Psoas muscle (tissue), 8 donors: ENCODE measurements around the gene SLCO4A1. TPM values are rescaled to one million over a fixed set of nuclear protein-coding genes. Genes with fewer than 3 reads are reported as not detected.

Source experiments
- ATAC-seq, 4 donors: fragments of 200-7000 bp; cut with Tn5 transposase; one replicate each; pipeline ENCODE4 v1.9.1; 2020; ENCODE audit warnings: moderate library complexity in 3 of 4, mild to moderate bottlenecking in 2 of 4
- DNase-seq, 2 donors: peaks; one replicate each; pipeline ENCODE4 v3.0.0-alpha.2; 2020
- H3K27ac ChIP-seq: fragments of 200-600 bp; one replicate; pipeline ENCODE4 v1.8.0; 2022
- H3K27me3 ChIP-seq, 3 donors: fragments of 200-600 bp in 1 of 3; one replicate each; pipeline versions ENCODE4 v1.6.1 to v1.8.0; 2013 to 2022; ENCODE audit warnings: low read length in 2 of 3, mild to moderate bottlenecking in 2 of 3, moderate library complexity in 1 of 3; ENCODE audit not compliant: insufficient read depth in 3 of 3
- H3K36me3 ChIP-seq, 2 donors: fragments of 200-600 bp in 1 of 2; one replicate each; pipeline versions ENCODE4 v1.6.1 to v1.8.0; 2013 to 2022; ENCODE audit warnings: low read depth in 1 of 2, mild to moderate bottlenecking in 1 of 2, moderate library complexity in 1 of 2; ENCODE audit not compliant: insufficient read depth in 1 of 2
- H3K4me1 ChIP-seq: fragments of 200-600 bp; one replicate; pipeline ENCODE4 v1.8.0; 2022
- H3K4me3 ChIP-seq: fragments of 200-600 bp; one replicate; pipeline ENCODE4 v1.8.0; 2022; ENCODE audit warnings: mild to moderate bottlenecking
- H3K9me3 ChIP-seq: fragments of 200-600 bp; one replicate; pipeline ENCODE4 v1.8.0; 2022
- WGBS, 3 donors: extraction: QIAGEN DNeasy Blood & Tissue Kit; methylation state at CpG; one replicate each; pipeline versions ENCODE4 v1.1.6 to v1.1.7; 2013; 5-methylcytosine and 5-hydroxymethylcytosine counted together
- intact Hi-C, 2 donors: fragments of 100-400 bp; cut with DNase I; formaldehyde crosslinking; loops; one replicate each; pipeline versions ENCODE4 v1.11.0 to v1.14.2; 2022
- polyA plus RNA-seq, 3 donors: library from polyadenylated mRNA; stranded (reverse); fragments of 200-250 nt; gene quantifications; one replicate each; pipeline ENCODE4 v1.2.3, GENCODE V29; 2013
- total RNA-seq, 4 donors: library from RNA; stranded (reverse); fragmentation: NEBNext Ultra II Directional in 2 of 4; extraction: Animal tissue kit (Norgen Biotek cat#: 25700) in 2 of 4; gene quantifications; one replicate each; pipeline versions ENCODE4 v1.2.1 to v1.2.4, GENCODE V29; 2021 to 2023
- TF ChIP-seq, protein P1 (sequence below): fragments of 200-600 bp; IDR thresholded peaks from one replicate; pipeline ENCODE4 v1.8.0; 2022; ENCODE audit warnings: antibody characterized with exemption
- donor health status: healthy with polysubstance abuse.
- donor health status: DM: no; HTN: no; CAD: no; lungs with moderate emphysema.
- donor health status: Bipolar disorder and iron deficiency.
- donor health status: healthy.
- donor health status: DM: yes; HTN: yes; CAD: no.
- donor health status: DM: no; HTN: no; CAD: no.
- donor health status: DM: no; HTN: no; CAD: no.
- donor health status: DM: yes; HTN: yes; CAD: no.

The SLCO4A1 gene
- total and polyA plus RNA-seq, 7 donors = 5.3 to 38.5 (median 9.8) TPM

DNA sequence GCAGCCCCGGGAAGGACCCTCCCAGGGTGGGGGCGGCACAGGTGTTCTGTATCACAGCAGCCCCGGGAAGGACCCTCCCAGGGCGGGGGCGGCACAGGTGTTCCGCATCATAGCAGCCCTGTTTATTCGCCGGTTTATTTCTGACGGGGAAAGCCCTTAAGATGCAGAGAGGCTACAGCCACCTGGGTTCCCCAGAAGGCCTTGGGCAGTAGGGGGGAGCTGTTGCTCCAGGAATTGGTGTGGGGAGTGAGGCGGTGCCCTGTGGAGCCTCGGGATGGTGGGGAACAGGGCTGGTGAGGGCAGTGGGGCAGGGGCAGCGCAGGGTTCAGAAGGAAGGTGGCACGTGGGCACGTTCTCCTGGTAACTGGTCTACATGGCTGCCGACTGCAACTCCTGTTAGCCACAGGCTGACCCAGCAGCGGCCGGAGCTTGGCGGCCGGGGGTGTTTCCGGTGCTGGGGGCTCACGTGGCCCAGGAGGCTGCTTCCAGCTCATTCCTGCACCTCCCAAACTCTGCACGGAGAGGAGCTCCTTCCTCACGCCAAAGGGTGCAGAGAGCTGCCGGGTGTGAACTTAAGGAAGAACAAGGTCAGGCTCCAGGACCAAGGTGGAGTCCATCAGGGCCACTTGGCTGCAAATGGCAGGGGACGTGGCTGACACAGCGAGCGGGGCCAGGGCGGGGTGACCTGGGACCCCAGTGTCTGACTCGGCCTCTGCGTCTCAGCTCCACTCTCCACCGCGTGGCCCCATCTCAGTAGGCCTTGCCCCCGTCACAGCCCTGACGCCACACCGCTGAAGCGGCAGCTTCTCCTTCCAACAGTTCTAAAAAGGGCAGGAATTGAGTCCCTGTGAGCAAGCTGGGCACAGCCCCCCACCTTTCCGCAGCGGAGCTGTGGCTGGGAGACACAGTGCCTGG lies 13.2 kb downstream of the SLCO4A1 start:
- ATAC-seq (no peak), DNase-seq (no peak)
- intact Hi-C loops = no loop called here
- Histone ChIP-seq H3K4me1 (peaks cover 15% of the 10 kb centered on the region), H3K4me3 (no peak overlapping the region), H3K27ac (no peak overlapping the region), H3K9me3 (no peaks in the 10 kb centered on the region), H3K36me3 (no peaks in the 10 kb centered on the region), H3K27me3 (no peaks in the 10 kb centered on the region)
- WGBS, 3 donors = 85 to 89% (median 86%) methylated on average over 33 to 37 of the region's 38 CpGs
- TF ChIP-seq, protein P1, sequence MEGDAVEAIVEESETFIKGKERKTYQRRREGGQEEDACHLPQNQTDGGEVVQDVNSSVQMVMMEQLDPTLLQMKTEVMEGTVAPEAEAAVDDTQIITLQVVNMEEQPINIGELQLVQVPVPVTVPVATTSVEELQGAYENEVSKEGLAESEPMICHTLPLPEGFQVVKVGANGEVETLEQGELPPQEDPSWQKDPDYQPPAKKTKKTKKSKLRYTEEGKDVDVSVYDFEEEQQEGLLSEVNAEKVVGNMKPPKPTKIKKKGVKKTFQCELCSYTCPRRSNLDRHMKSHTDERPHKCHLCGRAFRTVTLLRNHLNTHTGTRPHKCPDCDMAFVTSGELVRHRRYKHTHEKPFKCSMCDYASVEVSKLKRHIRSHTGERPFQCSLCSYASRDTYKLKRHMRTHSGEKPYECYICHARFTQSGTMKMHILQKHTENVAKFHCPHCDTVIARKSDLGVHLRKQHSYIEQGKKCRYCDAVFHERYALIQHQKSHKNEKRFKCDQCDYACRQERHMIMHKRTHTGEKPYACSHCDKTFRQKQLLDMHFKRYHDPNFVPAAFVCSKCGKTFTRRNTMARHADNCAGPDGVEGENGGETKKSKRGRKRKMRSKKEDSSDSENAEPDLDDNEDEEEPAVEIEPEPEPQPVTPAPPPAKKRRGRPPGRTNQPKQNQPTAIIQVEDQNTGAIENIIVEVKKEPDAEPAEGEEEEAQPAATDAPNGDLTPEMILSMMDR = no peak

DNA sequence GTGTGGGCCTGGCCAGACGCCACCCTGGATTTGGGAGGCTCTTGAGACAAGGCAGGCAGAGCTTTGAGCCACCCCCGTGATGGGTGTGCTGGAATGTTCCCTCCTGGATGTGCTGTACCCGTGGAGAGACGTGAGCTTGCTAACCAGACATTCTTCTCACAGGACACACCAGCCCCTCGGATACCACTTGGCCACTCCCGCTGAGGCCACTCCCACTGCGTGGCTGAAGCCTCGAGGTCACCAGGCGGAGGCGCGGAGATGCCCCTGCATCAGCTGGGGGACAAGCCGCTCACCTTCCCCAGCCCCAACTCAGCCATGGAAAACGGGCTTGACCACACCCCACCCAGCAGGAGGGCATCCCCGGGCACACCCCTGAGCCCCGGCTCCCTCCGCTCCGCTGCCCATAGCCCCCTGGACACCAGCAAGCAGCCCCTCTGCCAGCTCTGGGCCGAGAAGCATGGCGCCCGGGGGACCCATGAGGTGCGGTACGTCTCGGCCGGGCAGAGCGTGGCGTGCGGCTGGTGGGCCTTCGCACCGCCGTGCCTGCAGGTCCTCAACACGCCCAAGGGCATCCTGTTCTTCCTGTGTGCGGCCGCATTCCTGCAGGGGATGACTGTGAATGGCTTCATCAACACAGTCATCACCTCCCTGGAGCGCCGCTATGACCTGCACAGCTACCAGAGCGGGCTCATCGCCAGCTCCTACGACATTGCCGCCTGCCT lies 14.1 kb downstream of the SLCO4A1 start:
- ATAC-seq (no peak), DNase-seq (no peak)
- WGBS, 3 donors = 87 to 91% (median 87%) methylated on average over 39 of the region's 39 CpGs
- Histone ChIP-seq H3K4me1 (peaks cover 13% of the 10 kb centered on the region), H3K27ac (no peak overlapping the region), H3K36me3 (no peaks in the 10 kb centered on the region), H3K4me3 (no peak overlapping the region), H3K9me3 (no peaks in the 10 kb centered on the region), H3K27me3 (no peaks in the 10 kb centered on the region)
- TF ChIP-seq, protein P1 = no peak
- intact Hi-C loops = no loop called here

DNA sequence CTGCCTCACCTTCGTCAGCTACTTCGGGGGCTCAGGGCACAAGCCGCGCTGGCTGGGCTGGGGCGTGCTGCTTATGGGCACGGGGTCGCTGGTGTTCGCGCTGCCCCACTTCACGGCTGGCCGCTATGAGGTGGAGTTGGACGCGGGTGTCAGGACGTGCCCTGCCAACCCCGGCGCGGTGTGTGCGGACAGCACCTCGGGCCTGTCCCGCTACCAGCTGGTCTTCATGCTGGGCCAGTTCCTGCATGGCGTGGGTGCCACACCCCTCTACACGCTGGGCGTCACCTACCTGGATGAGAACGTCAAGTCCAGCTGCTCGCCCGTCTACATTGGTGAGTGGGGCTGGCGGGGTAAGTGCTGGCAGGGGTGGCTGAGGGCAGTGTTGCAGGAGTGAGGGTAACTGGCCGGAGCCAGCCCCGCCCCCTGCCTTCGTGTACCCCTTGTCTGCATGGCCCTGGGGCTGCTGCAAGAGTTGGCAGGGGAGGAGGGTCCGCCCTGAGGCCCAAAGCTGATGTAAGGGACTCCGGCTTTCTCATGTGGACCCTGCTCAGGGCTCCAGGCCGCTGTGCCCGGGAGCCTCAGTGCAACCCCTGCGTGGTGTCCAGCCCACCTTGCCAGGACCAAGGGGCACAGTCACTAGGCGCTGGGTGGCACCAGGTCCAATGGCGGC lies 14.8 kb downstream of the SLCO4A1 start:
- intact Hi-C loops = no loop called here
- Histone ChIP-seq H3K4me3 (no peak overlapping the region), H3K27ac (no peak overlapping the region), H3K9me3 (no peaks in the 10 kb centered on the region), H3K27me3 (no peaks in the 10 kb centered on the region), H3K4me1 (peaks cover 9% of the 10 kb centered on the region), H3K36me3 (no peaks in the 10 kb centered on the region)
- TF ChIP-seq, protein P1 = no peak
- no peak for DNase-seq
- WGBS, 3 donors = 95 to 96% (median 95%) methylated on average over 37 of the region's 37 CpGs
- no peak for ATAC-seq

DNA sequence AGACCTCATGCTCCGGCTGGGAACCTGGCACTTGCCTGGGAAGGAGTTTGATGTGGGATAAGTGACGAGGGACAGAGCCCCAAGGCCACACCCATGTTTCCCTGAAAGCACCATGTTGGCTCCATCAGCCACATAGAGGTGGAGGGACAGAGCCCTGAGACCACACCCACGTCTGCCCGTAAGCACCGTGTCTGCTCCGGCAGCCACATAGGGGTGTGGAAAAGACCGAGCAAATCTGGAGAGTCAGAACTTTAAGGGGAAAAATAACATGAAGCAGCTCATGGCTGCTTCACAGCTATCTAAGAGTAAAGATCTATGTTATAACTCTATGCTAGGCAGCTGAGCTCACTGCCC lies 15.3 kb downstream of the SLCO4A1 start:
- Histone ChIP-seq H3K4me1 (peaks cover 7% of the 10 kb centered on the region), H3K27me3 (no peaks in the 10 kb centered on the region), H3K9me3 (no peaks in the 10 kb centered on the region), H3K27ac (no peak overlapping the region), H3K4me3 (no peak overlapping the region), H3K36me3 (no peaks in the 10 kb centered on the region)
- intact Hi-C loops = no loop called here
- 82 to 86% (median 84%) methylated on average over 7 of the region's 7 CpGs for WGBS, 3 donors
- DNase-seq = no peak
- ATAC-seq = no peak
- TF ChIP-seq, protein P1 = no peak
